IMR-90 (cell line): ENCODE data around the gene MAP1LC3B. TPM values are rescaled to one million over a fixed set of nuclear protein-coding genes. Genes with fewer than 3 reads are reported as not detected.

ENCODE experiments used
- ATAC-seq: fragments of 200-7000 bp; cut with Tn5 transposase; 2 replicates; pipeline ENCODE4 v1.9.1; 2020; ENCODE audit warnings: low read depth, mild to moderate bottlenecking, moderate library complexity
- BruUV-seq: library from RNA; stranded (reverse); fragments of 400-500 nt; replicated peaks from 2 replicates; lab custom pipeline; 2021; lab: Mats Ljungman, UMichigan
- CTCF ChIA-PET: fragments of 300-600 bp; formaldehyde crosslinking; extraction: SDS; loops from one replicate; lab custom pipeline; 2021; ENCODE audit warnings: antibody characterized with exemption; lab: Yijun Ruan, JAX
- POLR2A ChIA-PET: fragments of 300-600 bp; sonication (Branson Sonifier 250); formaldehyde crosslinking; loops from one replicate; lab custom pipeline; 2022; ENCODE audit warnings: antibody characterized with exemption; ENCODE audit not compliant: unreplicated experiment; lab: Charles Lee
- DNase-seq: peaks from one replicate; pipeline ENCODE4 v3.0.0; 2013
- H2AFZ ChIP-seq: replicated peaks from 2 replicates; pipeline ENCODE3; 2013; ENCODE audit warnings: low read length, mild to moderate bottlenecking; ENCODE audit not compliant: poor library complexity
- H2AK5ac ChIP-seq: 2 replicates; pipeline ENCODE4 v1.6.1; 2013; ENCODE audit warnings: low read depth, low read length, inconsistent platforms
- H2AK9ac ChIP-seq: replicated peaks from 2 replicates; pipeline ENCODE3; 2013; ENCODE audit warnings: mild to moderate bottlenecking, low read depth, low read length, moderate library complexity; ENCODE audit not compliant: poor library complexity
- H2BK120ac ChIP-seq: 2 replicates; pipeline ENCODE4 v1.6.1; 2013; ENCODE audit warnings: low read depth, low read length, inconsistent platforms
- H2BK15ac ChIP-seq: 3 replicates; pipeline ENCODE4 v1.6.1; 2013; ENCODE audit warnings: low read depth, low read length, inconsistent platforms
- H2BK20ac ChIP-seq: 2 replicates; pipeline ENCODE4 v1.6.1; 2013; ENCODE audit warnings: low read depth, mild to moderate bottlenecking, inconsistent platforms, low read length, moderate library complexity
- H2BK5ac ChIP-seq: 2 replicates; pipeline ENCODE4 v1.6.1; 2013; ENCODE audit warnings: mild to moderate bottlenecking, low read depth, low read length, inconsistent platforms; ENCODE audit not compliant: poor library complexity, severe bottlenecking
- H3K14ac ChIP-seq: replicated peaks from 2 replicates; pipeline ENCODE4 v1.6.1; 2013; ENCODE audit warnings: low read depth, low read length, inconsistent platforms
- H3K18ac ChIP-seq: 2 replicates; pipeline ENCODE4 v1.6.1; 2013; ENCODE audit warnings: low read depth, low read length, control low read depth
- H3K23ac ChIP-seq: 2 replicates; pipeline ENCODE4 v1.6.1; 2013; ENCODE audit warnings: low read depth, low read length, inconsistent platforms
- H3K27ac ChIP-seq: 2 replicates; pipeline ENCODE4 v1.5.1; 2013; ENCODE audit warnings: mild to moderate bottlenecking, control low read depth, low read length; ENCODE audit not compliant: insufficient read depth
- H3K27me3 ChIP-seq: 2 replicates; pipeline ENCODE4 v1.6.1; 2013; ENCODE audit warnings: low read length; ENCODE audit not compliant: control insufficient read depth, insufficient read depth
- H3K36me3 ChIP-seq: 2 replicates; pipeline ENCODE4 v1.6.1; 2013; ENCODE audit warnings: low read length, mixed read lengths; ENCODE audit not compliant: control insufficient read depth, insufficient read depth
- H3K4ac ChIP-seq: 2 replicates; pipeline ENCODE4 v1.6.1; 2013; ENCODE audit warnings: low read depth, low read length, inconsistent platforms
- H3K4me1 ChIP-seq: 2 replicates; pipeline ENCODE4 v1.6.1; 2013; ENCODE audit warnings: low read length, mixed read lengths; ENCODE audit not compliant: control insufficient read depth, insufficient read depth
- H3K4me2 ChIP-seq: 2 replicates; pipeline ENCODE4 v1.6.1; 2013; ENCODE audit warnings: low read depth, mild to moderate bottlenecking, control low read depth, low read length, moderate library complexity
- H3K4me3 ChIP-seq: 2 replicates; pipeline ENCODE4 v1.5.1; 2013; ENCODE audit warnings: low read depth, mild to moderate bottlenecking, control low read depth, low read length, moderate library complexity; ENCODE audit not compliant: insufficient read depth
- H3K56ac ChIP-seq: 2 replicates; pipeline ENCODE4 v1.6.1; 2013; ENCODE audit warnings: low read length, inconsistent platforms; ENCODE audit not compliant: insufficient read depth; ENCODE audit errors: extremely low read depth
- H3K79me1 ChIP-seq, 2 experiments: 2 replicates each; pipeline ENCODE4 v1.6.1; 2013; ENCODE audit warnings: low read length in 2 of 2, inconsistent platforms in 1 of 2, low read depth in 1 of 2
- H3K9ac ChIP-seq: 2 replicates; pipeline ENCODE4 v1.6.1; 2013; ENCODE audit warnings: low read depth, low read length, control low read depth
- H3K9me1 ChIP-seq: 2 replicates; pipeline ENCODE4 v1.6.1; 2013; ENCODE audit warnings: low read length, inconsistent platforms; ENCODE audit not compliant: insufficient read depth
- H3K9me3 ChIP-seq: 2 replicates; pipeline ENCODE4 v1.6.1; 2013; ENCODE audit warnings: low read length; ENCODE audit not compliant: control insufficient read depth, insufficient read depth
- H4K20me1 ChIP-seq: 2 replicates; pipeline ENCODE4 v1.6.1; 2013; ENCODE audit warnings: low read length, inconsistent platforms; ENCODE audit not compliant: insufficient read depth
- H4K5ac ChIP-seq: 2 replicates; pipeline ENCODE4 v1.6.1; 2013; ENCODE audit warnings: mild to moderate bottlenecking, low read depth, low read length, control low read depth
- H4K8ac ChIP-seq, 2 experiments: 2 replicates each; pipeline ENCODE4 v1.6.1; 2013; ENCODE audit warnings: low read depth in 2 of 2, low read length in 2 of 2, control low read depth in 1 of 2, inconsistent platforms in 1 of 2
- H4K91ac ChIP-seq: 2 replicates; pipeline ENCODE4 v1.6.1; 2013; ENCODE audit warnings: low read depth, low read length, inconsistent platforms; ENCODE audit not compliant: insufficient read depth
- FOS ChIP-seq: fragments of 150-350 bp; IDR thresholded peaks from 2 replicates; pipeline ENCODE4 v1.6.1; 2016; ENCODE audit warnings: low read depth, low read length
- MAFK ChIP-seq: IDR thresholded peaks from 2 replicates; pipeline ENCODE4 v1.6.1; 2012; ENCODE audit warnings: low read depth, low read length, improper control_type of control experiment
- WGBS, 2 experiments: methylation state at CpG; one replicate each; pipeline versions ENCODE4 v1.1.5 to v1.1.7; 2013; ENCODE audit warnings: missing lambda C conversion rate in 2 of 2; ENCODE audit not compliant: insufficient read length in 1 of 2; ENCODE audit errors: extremely low coverage in 2 of 2; 5-methylcytosine and 5-hydroxymethylcytosine counted together
- dilution Hi-C: fragments of 300-500 bp; cut with HindIII; formaldehyde crosslinking; loops from one replicate; pipeline ENCODE4 v1.14.3; 2018; ENCODE audit warnings: low sequenced_read_pairs; ENCODE audit not compliant: unreplicated experiment
- in situ Hi-C: fragments of 300-500 bp; cut with MboI; formaldehyde crosslinking; loops from 3 replicates; pipeline ENCODE4 v1.14.3; 2019; ENCODE audit warnings: low sequenced_read_pairs, inconsistent platforms, mixed read lengths
- intact Hi-C: fragments of 100-400 bp; cut with micrococcal nuclease; formaldehyde crosslinking; loops from 2 replicates; pipeline ENCODE4 v1.10.0; 2022
- polyA plus RNA-seq, 3 experiments: library from polyadenylated mRNA; depleted of rRNA; stranded (reverse); fragments of >200 nt; gene quantifications; 2 replicates each; pipeline ENCODE4 v1.2.3, GENCODE V29; 2012; ENCODE audit warnings: low replicate concordance in 1 of 3
- total RNA-seq: library from RNA; depleted of rRNA; stranded (reverse); fragments of >200 nt; gene quantifications from 2 replicates; pipeline ENCODE4 v1.2.3, GENCODE V29; 2012
- TF ChIP-seq, protein P1 (sequence below): fragments of 150-350 bp; IDR thresholded peaks from 2 replicates; pipeline ENCODE4 v1.6.1; 2016; ENCODE audit warnings: low read depth, mild to moderate bottlenecking, low read length, moderate library complexity, borderline replicate concordance

MAP1LC3B gene
- total and polyA plus RNA-seq, 2 of the 4 experiments (the other 2 are of a cell fraction), result 23.5 to 57.7 TPM

DNA sequence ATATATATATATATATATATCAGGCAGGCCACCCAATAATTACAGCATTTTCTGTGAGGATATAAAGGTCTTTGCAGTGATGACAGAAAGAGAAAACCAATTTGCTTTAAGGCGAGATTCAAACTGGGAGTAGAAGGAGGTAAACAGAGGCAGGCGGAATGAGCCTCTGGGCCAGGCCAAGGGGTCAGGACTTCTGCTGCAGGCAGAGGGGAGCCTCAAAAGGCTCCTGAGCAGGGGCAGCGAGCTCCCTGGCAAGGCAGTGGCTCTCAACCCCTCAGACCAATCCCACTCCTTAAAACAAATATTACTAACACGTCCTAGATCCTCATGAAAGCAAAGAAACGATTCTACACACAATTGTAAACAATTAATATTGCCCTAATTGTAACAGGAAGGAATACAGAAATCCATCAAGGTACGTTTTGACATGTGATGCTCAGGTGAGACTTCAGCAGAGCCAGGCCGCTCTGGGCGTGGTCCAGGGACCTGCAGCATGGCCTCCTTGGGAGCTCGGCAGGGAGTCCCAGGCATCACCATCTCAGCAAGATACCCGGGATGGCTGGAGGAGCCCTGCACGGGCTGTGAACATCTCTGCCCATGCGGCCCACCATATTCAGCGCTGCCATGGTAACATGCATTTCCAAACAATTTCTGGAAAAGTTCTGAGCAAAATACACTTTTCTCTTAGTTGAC lies 27.0 kb upstream of the MAP1LC3B start:
- Histone ChIP-seq H3K79me1 (peaks cover 28 to 85% of the 10 kb centered on the region in 2 experiments), H2BK5ac (no peak overlapping the region), H3K4me3 (no peak overlapping the region), H4K91ac (no peak overlapping the region), H4K5ac (no peak overlapping the region), H2AK9ac (no peak overlapping the region), H3K18ac (no peak overlapping the region), H3K9ac (no peak overlapping the region), H3K4ac (no peak overlapping the region), H3K23ac (no peak overlapping the region), H4K8ac (no peak overlapping the region), H3K27me3 (no peaks in the 10 kb centered on the region), H2BK120ac (no peak overlapping the region), H3K14ac (no peak overlapping the region), H2BK15ac (no peak overlapping the region), H3K9me3 (no peaks in the 10 kb centered on the region), H3K4me2 (no peak overlapping the region), H3K9me1 (peaks cover 21% of the 10 kb centered on the region), H3K27ac (no peak overlapping the region), H3K56ac (no peak overlapping the region), H3K36me3 (peaks cover 11% of the 10 kb centered on the region; the same call in 1 of the 2 replicates), H4K20me1 (peaks cover 61% of the 10 kb centered on the region), H2AFZ (no peak overlapping the region), H2AK5ac (no peak overlapping the region), H2BK20ac (no peak overlapping the region), H3K4me1 (peaks cover 8% of the 10 kb centered on the region)
- intact Hi-C loops, result no loop called here
- POLR2A ChIA-PET, result no interaction called here
- ATAC-seq (no peak), DNase-seq (no peak)
- CTCF ChIA-PET, result no interaction called here
- dilution Hi-C loops, result no loop called here
- in situ Hi-C loops, result no loop called here
- BruUV-seq, result no TSS peak
- TF ChIP-seq MAFK (no peak), FOS (no peak)
- TF ChIP-seq, protein P1, sequence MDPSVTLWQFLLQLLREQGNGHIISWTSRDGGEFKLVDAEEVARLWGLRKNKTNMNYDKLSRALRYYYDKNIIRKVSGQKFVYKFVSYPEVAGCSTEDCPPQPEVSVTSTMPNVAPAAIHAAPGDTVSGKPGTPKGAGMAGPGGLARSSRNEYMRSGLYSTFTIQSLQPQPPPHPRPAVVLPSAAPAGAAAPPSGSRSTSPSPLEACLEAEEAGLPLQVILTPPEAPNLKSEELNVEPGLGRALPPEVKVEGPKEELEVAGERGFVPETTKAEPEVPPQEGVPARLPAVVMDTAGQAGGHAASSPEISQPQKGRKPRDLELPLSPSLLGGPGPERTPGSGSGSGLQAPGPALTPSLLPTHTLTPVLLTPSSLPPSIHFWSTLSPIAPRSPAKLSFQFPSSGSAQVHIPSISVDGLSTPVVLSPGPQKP, result no peak
- WGBS, 2 experiments, result 94% methylated on average over 3 of the region's 13 CpGs; no CpG with 5 or more reads in 1 of the 2 experiments
